HG02840 (cell line): ENCODE results near the gene LAPTM4A.

ENCODE experiments used
- ATAC-seq: cut with Tn5 transposase; IDR thresholded peaks from one replicate; pipeline ENCODE4 v1.9.1; 2021; ENCODE audit warnings: mild to moderate bottlenecking, moderate library complexity, moderate number of reproducible peaks; ENCODE audit not compliant: unreplicated experiment, low FRiP score

LAPTM4A gene

DNA sequence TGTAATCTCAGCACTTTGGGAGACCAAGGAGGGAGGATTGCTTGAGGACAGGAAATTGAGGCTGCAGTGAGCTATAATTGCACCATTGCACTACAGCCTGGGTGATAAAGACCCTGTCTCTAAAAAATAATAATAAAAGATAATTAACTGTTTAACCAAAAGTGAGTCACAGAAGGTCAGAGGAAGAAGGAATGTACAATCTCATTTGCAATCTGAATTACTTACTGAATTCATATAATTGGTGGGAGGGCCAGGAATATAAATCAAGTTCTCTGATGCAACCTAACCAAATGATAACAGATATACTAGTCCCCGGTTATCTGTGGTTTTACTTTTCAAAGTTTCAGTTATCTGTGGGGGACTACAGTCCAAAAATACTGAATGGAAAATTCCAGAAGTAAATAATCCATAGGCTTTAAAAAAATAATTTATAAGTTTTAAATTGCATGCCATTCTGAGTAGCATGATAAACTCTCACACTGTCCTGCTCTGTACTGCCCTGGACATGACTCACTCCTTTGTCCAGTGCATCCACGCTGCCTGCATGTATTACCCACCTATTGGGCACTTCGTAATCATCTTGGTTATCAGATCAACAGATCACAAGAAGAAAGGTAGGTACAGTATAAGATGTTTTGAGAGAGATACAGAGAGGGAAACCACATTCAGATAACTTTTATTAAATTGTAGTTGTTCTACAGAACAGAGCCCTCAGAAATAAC is 26.2 kb downstream of the LAPTM4A start:
- ATAC-seq = no peak

DNA sequence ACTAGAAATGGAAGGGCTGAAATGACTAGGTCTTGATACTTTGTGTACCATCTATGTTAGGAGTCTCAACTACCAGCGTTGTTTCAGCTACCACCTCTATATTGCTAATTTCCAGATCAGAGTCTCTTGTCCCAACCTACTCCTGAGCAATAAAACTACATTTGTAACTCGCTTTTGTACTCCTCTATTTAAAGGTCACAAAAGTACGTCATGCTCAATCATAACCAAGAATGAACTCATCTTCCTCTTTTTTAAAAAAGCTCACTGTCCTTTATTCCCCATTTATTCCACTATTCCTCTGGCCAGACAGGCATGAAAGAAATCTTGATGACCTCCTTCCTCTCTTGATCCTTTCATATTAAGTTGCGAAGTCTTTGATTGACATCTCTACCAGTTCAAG is 27.7 kb downstream of the LAPTM4A start:
- ATAC-seq = no peak

DNA sequence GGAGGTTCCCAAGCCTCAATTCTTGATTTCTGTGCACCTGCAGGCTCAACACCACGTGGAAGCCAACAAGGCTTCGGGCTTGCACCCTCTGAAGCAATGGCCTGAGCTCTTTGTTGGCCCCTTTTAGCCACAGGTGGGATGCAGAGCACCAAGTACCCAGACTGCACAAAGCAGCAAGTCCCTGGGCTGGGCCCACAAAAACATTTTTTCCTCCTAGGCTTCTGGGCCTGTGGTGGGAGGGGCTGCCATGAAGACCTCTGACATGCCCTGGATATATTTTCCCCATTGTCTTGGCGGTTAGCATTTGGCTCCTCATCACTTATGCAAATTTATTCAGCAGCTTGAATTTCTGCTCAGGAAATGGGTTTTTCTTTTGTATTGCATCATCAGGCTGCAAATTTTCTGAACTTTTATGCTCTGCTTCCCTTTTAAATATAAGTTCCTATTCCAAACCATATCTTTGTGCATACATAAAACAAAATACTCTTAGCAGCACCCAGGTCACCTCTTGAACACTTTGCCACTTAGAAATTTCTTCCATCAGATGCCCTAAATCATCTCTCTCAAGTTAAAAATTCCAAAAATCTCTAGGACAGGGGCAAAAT is 29.9 kb downstream of the LAPTM4A start:
- no peak for ATAC-seq

DNA sequence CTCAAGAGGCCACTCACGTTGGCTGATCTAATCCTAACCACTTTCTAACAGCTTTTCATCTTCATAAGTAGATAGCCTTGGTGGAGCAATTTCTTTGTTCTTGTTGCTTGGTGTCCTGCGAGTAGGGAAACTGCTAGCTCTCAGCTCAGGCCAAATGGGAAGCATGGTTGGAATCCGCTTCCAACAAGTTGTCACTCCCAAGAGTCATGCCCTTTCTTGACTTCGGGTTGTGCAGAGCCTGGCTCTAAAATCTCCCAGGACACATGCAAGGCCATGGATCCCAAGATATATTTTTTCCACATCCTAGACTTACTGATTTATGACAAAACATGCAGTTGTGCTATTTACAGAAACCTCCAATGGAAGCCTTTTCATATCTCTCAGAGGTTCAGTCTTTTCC is 31.7 kb downstream of the LAPTM4A start:
- ATAC-seq = no peak

DNA sequence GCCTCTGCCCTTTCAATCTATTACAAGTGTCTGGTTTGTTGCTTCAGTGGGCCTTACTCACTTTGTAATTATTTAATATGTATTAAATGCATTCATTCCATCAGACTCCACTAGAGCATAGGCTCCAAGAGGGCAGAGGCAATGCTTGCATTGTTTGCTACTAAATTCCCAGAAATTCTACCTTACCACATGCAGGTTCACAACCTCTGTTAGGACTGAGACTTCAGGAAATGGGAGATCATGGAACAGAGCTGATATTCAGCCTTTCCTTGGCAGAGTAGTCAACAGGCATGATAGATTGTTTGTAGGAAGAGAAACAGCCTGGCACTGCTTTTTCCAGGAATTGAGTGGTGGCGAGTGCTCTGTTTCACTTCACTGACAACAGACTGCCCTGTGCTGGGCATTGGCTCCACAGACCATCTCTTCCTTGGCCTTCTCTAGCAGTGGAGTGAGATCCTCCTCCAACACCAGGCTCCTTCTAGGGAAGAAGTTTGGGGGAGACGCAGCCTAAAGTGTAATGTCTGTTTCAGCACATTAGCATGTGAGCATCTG is 32.8 kb downstream of the LAPTM4A start:
- ATAC-seq = no peak

DNA sequence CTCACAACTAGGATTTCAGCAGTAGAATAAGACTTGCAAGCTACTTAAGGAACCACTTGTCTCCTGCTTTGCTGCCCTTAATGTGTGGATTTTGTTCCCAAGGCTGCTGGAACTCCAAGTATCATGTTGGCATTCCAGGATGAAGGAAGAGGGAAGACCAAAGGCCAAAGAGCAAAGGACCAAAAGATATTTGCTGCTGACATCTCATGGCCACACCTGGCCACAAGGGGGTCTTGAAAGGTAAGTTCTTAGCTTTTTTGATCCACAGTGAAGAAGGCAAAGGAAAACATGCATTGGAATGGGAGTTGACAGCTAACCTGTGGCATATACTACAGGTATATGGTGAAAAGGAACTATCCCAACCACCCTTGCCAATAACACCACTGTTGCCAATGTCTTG is 35.1 kb downstream of the LAPTM4A start:
- no peak for ATAC-seq

DNA sequence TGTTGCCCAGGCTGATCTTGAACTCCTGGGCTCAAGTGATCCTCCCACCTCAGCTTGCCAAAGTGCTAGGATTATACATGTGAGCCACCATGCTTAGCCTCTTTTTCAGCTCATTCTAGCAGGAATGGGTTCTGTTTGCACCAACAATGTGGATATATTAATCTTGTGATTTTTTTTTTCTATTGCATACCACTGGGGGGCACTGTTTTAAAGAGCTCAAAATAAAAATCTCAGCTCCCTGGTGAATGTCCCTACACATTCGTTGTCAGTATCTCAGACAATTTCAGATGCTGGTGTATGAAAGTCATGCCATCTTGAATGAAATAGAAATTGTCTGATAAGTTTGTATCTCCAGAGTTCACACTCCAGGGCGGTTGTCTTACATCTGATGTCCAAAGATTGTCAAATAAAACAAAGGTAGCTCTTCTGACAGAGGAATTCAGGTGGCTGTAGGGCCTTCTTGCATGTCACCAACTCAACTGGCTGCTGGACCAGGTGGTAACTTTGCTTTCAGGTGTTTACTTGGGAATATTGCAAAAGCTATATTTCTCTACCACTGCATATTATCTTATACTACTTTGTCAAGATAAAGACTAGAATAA is 35.8 kb downstream of the LAPTM4A start:
- no peak for ATAC-seq

DNA sequence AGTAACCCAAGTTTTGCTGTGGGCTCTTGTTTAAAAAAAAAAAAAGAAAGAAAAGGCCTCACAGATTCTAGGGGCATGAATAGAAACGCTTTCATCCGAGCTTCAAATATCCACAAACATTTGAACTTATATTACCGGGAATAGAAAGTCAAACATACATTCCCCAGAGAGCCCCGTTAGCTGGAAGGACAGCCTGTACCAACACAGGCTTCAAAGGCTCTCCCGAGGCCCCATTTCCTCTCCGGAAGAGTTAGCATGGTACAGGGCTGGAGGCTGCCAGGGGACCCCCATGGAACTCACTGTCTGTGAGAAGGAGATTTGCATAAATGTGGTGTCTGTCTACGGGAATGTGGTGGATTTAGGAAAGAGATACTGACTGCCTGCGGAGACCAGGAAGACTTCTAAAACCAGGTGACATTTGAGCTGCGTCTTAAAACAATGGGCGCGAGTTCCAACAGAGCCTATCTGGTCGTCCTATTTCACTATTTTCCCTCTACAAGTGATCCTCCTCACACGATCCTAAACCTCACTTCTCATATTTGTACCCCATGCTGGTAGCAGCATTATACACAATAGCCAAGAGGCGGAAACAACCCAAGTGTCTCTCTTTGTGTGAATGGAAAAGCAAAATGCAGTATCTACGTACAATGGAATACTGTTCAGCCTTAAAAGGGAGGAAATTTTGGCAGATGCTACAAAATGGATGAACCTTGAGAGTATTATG is 38.1 kb downstream of the LAPTM4A start:
- ATAC-seq = no peak

DNA sequence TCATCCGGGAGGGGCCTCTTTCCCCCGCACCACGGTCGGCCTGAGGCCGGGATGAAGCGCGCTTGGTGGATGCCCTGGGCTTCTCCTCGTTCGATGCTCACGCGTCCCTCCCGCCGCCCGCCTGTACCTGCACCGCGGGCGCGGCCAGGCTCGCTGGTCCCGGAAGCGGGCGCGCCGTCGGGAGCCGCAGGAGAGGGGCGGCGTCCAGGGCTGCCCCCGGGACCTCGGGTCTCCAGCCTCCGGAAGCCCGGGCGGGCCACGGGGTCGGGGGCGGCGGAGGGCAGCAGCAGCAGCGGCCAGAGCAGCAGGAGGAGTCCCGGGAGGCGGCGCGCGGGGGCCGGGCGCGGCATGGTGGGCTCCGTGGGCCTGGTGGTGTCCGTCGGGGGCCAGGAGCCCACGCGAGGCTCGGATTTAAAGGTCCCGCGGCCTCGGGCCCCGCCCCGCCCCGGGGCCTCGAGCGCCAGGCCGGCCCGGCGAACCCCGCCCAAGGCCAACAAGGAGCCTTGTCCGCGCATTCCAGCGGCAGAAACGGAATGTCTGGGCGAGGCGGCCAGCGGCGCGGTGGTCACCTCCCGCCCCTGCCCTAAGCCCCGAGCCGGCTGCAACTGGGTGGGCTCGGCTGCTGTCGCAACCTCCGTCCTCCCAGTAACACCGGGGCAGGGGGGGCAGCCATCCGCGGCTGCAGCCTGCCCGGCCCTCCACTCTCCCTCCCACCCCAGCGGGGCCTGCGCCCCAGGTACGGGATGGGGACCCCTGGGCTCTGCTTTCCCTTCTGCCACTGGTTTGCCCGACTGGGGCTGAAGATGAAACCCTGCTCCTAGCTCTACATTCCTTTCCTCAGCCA is 38.9 kb downstream of the LAPTM4A start, which contains the start of gene MATN3:
Gene MATN3 (minus strand): TSS at position 387 of the 844 bp plus-strand sequence. CDS start 37 bp downstream, at position 350.
- ATAC-seq = no peak

DNA sequence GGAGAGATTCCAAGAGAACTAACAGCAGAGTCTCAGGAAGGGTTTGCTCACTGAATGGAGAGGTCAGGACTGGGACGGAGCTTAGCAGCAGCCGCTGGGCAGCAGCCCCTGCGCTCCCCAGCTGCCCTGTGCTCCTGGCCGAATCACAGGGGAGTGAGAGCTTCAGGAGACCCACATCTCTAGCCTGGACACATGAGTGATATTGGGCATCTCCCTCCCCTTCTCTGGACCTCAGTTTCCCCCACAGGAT is 39.5 kb downstream of the LAPTM4A start:
- ATAC-seq = no peak

DNA sequence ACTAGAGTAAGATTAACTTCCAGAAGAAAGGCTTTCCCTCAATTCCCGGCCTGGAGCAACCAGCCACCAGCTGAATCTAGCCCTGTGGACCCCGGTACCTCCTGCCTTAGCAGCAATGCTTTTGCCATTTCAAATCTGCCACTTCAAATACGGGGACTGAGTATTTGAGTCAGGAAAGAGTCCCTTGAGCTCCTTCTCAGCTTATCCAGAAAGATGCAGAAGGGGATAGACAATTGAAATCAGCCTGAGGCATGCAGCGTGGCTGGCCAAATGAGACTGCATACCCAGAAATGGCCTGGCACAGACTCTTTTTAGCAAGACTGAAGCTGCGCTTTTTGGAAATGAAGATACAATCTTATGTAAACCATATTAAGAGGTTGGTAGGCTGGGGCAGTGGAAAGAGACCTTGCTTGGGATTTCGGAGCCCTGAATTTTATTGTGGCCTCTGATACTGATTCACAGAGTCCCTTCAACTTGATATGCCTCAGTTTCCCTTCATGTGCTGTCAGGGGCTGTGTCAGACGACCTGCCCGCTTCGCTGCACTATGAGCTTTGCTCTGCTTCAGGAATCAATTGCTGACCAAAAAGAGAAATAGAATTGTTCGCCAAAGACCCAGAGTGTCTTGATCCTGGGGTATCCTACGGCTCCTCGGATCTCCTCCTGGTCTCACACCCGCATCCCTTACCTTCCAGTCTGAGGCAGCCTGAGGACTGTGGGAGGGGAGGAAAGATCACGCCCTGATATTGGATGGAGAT is 40.0 kb downstream of the LAPTM4A start:
- ATAC-seq = no peak

DNA sequence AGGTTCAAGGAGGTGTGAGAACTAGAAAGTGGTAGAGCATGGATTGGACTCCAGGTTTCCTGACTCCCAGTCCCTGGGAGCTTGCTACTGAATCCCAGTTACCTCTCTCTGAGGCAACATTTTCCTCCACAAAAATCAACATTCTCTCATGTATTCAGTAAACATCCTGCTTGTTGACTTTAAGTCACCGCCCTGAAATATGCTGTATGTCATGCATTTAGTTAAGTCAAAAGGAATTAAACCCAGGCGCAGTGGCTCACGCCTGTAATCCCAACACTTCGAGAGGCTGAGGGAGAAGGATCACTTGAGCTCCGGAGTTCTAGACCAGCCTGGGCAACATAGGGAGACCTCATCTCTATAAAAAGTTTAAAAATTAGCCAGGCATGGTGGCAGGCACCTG is 42.7 kb downstream of the LAPTM4A start:
- no peak for ATAC-seq

DNA sequence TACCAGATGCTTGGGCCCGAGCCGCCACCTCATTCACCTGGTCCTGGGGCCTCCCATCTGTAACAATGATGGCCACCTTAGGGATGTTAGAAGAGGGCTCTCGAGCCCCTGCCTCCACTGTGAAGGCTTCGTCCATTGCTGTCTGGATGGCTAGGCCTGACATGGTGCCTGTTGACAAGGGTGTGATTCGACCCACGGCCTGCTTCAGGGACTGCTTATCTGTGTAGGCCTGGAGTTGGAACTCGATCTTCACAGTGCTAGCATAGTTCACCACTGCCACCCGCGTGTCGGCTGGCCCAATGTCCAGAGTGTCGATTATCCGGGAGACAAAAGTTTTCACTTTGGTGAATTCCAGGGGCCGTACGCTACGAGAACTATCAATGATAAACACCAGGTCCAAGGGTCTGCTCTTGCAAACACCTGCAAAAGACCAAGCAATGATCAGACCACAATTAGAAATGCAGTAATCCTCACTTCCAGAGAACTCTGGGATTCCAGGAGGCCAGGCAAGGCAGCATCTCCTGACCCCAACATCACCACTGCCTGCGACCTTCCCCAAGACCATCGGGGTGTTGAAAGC is 45.4 kb downstream of the LAPTM4A start:
- ATAC-seq = no peak

DNA sequence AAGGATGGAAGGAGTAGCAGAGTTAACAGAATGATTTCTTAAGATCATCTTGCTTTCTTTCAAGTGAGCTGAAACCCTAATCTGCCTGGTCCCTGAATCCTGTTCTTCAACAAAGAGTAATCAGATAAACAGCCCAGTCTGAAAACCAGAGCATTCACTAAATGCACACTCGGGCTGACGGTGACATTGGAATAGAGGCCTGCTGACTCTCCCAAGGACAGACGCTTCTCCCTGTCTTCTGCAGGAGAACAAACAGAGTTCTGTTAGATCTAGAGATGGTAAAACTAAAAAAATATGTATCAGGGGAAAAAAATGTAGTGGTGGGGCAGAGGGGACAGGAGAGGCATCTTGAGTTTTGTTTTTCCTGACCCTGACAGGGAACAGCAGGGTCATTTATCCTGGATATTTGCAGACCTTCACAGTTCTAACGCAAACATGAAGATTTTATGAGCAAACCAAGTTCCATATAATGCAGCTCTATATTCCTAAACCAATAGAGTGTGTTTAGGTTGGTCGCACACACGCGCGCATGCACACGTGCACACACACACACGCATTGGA is 46.3 kb downstream of the LAPTM4A start:
- no peak for ATAC-seq

DNA sequence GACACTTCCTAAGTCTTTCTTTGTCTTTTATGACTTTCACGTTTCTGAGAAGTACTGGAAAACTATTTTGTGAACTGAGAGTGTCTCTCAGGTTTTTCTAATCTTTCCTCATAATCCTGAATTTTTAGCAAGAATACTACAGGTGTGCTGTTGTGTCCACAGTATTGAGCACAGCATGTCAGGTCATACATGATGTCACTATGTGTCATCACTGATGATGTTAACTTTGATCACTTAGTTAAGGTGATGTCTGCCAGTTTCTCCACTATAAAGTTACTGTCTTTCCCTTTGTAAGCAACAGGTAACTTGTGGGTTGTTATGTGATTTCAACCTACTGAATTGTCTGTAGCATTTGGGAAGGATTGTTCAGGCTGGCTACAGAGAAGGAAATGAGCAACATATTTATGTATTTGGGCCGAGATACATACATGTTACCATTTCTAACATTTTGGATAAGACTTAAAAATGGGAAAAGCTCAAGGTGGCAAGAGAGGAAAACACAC is 50.0 kb downstream of the LAPTM4A start:
- no peak for ATAC-seq

DNA sequence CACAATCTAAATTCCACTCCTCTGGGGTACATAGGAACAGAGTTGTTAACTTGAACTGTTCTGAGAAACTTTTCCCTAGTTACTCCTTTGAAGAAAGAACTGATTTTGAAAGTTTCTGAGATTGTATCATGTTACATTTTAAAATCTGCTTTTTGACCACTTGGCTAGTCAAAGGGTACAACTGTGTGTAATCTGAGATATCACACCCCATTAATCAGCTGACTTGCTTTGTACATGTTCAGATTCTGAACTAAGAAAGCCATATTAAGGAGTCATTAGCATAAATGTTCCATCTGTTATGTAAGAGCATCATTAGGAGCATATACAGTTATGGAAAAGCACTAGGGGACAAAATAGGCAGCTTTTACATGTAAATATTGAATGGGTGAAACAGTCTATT is 57.7 kb downstream of the LAPTM4A start:
- ATAC-seq = no peak

DNA sequence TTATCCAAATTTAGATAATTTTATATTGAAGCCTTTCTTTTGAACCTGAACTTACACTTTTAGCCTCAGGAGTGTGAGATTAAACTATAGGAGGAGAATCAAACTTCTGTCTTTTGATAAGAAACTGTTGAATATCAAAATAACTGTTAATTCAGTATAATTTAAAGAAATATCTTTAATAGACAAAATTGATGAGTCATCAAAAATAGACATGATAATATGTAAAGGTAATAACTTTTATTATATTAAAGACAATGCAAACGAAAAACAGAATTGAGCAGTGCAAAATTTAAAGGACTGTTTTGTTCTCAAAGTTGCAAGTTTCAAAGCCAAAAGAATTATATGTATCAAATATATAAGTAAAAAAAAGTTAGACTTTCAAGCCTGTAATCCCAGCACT is 59.5 kb downstream of the LAPTM4A start:
- no peak for ATAC-seq

DNA sequence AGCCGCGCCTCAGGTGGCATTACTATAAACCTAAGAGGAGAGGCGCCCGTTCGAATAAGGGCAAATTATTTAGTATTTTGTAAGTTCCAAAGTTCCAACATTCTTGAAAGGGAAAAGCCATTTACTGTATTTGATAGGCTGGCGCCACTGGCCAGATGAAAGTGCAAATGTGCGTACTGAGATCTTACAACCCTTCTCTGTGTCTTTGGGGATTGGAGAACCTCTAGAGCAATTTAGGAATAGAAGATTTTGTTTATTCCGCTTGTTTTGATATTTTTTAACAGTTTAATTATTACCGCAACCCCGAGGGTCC is 61.1 kb downstream of the LAPTM4A start:
- ATAC-seq = no peak
